Suprapubic skin (tissue), 3 donors: ENCODE results near the gene NR2F1-AS1.

Experiments
- EP300 ChIP-seq: sonication (generic); formaldehyde crosslinking; IDR thresholded peaks from one replicate; pipeline ENCODE4 v1.6.1; 2017; ENCODE audit warnings: antibody characterized with exemption
- TF ChIP-seq, protein P1 (sequence below), 2 donors: fragments of 200-600 bp in 1 of 2; fragments of 450-650 bp in 1 of 2; sonication (generic) in 1 of 2; IDR thresholded peaks; one replicate each; pipeline ENCODE4 v1.5.1; 2016 to 2019; ENCODE audit warnings: antibody characterized with exemption in 2 of 2, mild to moderate bottlenecking in 1 of 2, moderate library complexity in 1 of 2

DNA sequence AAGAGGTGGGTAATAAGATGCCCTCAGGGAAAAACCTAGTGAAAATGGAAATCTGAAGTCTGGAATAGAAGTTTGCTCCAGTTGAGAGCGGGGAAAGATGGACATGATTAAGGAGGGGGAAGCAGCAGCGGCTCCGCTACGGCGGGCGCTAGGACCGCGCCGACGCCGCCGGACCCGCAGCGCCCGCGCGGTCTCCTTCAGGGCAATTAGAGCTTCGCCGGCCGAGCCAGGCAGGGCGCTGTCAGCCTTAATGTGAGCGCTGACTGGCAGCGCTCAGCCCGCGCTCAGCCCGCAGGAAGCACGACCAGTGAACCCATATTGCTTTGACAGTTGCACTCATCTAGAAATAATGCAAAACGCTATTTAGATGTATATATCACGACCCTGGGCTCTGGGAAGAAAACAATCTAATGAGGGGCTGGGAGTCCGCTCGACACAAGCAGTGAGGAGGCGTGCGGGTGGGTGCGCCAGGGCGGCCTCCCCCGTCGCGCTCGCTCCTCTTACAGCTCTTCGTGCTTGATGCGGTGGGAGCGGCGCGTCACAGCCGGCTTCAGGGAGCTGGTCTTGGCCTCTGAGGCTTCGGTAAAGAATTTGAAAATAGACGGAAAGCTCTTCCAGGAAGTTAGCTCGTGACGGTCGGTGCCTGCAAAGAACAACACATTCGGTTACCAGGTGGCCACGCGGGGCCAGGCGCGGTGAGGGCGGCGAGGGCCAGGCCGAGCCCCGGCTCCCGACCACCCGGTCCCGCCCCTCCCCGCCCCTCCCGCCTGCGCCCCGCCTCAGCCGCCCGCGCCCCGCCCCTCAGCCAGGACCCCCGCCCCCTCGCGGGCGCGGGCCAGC is 39.7 kb upstream of the NR2F1-AS1 start:
- no peak for TF ChIP-seq EP300
- TF ChIP-seq, protein P1, sequence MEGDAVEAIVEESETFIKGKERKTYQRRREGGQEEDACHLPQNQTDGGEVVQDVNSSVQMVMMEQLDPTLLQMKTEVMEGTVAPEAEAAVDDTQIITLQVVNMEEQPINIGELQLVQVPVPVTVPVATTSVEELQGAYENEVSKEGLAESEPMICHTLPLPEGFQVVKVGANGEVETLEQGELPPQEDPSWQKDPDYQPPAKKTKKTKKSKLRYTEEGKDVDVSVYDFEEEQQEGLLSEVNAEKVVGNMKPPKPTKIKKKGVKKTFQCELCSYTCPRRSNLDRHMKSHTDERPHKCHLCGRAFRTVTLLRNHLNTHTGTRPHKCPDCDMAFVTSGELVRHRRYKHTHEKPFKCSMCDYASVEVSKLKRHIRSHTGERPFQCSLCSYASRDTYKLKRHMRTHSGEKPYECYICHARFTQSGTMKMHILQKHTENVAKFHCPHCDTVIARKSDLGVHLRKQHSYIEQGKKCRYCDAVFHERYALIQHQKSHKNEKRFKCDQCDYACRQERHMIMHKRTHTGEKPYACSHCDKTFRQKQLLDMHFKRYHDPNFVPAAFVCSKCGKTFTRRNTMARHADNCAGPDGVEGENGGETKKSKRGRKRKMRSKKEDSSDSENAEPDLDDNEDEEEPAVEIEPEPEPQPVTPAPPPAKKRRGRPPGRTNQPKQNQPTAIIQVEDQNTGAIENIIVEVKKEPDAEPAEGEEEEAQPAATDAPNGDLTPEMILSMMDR (IDR thresholded peaks at IDR 0.05) = no peak
